GM12875 (cell line): ENCODE results near the gene RUVBL2.

Experiments used
- H3K4me3 ChIP-seq: one replicate; pipeline ENCODE4 v1.5.1; 2011; ENCODE audit warnings: low read depth, low read length, control low read depth
- TF ChIP-seq, protein P1 (sequence below): IDR thresholded peaks from 2 replicates; pipeline ENCODE4 v1.5.1; 2011; ENCODE audit warnings: low read depth, mild to moderate bottlenecking, control low read depth, inconsistent platforms, low read length, moderate library complexity, borderline replicate concordance; ENCODE audit not compliant: insufficient read depth

RUVBL2 gene

DNA sequence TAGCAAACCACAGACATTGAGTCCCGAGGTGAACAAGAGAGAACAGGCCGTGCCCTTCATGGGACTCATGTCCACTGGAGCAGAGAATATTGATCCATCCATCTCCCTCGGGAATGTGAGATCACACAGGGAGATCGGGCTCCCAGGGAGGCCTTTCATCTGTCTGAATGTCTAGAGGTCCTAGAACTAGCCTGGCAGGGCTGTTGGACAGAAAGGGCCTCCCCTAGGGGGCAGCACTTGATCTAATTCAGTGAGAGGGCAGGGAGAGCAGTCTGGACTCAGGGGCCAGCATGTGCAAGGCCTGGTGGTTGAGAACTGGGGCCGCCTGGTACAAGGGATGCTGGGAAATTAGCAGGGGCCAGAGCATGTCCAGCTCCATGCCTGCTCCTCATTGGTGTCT is 4.3 kb downstream of the RUVBL2 start:
- no peak overlapping the region for H3K4me3 ChIP-seq
- TF ChIP-seq, protein P1, sequence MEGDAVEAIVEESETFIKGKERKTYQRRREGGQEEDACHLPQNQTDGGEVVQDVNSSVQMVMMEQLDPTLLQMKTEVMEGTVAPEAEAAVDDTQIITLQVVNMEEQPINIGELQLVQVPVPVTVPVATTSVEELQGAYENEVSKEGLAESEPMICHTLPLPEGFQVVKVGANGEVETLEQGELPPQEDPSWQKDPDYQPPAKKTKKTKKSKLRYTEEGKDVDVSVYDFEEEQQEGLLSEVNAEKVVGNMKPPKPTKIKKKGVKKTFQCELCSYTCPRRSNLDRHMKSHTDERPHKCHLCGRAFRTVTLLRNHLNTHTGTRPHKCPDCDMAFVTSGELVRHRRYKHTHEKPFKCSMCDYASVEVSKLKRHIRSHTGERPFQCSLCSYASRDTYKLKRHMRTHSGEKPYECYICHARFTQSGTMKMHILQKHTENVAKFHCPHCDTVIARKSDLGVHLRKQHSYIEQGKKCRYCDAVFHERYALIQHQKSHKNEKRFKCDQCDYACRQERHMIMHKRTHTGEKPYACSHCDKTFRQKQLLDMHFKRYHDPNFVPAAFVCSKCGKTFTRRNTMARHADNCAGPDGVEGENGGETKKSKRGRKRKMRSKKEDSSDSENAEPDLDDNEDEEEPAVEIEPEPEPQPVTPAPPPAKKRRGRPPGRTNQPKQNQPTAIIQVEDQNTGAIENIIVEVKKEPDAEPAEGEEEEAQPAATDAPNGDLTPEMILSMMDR, result peak; percentile 51; the same call in 1 of the 2 replicates

DNA sequence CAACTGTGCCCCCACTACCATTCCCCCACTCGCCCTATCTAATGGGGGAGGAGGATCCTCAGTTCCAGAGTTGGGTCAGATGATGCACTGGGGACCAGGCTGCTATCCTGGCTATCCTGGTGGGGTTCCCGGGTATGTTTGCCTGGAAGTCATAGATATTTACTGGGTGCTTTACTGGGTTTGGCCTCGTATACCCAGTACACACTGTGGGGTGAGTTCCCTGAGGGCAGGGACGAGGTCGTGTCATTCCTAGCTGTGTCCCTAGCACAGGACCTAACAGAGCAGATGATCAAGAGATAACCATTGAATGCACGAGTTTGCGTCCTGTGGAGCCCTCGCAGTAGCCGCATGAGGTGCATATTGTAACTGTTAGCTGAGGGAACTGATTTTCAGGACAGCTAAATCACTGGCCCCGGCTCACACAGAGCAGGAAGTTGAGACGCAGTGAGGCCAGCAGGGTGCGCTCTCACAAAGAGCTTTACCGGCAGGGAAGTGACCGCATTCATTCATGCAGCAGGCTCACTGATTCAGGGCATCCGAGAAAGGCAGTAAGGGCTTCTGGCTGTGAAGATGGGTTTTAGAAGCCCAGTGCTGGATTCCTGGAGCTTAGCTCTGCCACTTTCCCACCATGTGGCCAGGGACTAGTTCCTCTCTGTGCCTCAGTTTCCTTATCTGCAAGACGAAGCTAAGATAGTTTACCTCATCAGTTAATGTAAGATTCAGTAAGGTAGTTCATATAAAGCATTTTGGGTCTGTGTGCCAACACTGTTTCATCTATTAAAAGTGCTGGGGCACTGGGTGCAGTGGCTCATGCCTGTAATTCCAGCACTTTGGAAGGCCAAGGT is 6.0 kb downstream of the RUVBL2 start:
- no peak overlapping the region for H3K4me3 ChIP-seq
- TF ChIP-seq, protein P1, result peak; percentile 85

DNA sequence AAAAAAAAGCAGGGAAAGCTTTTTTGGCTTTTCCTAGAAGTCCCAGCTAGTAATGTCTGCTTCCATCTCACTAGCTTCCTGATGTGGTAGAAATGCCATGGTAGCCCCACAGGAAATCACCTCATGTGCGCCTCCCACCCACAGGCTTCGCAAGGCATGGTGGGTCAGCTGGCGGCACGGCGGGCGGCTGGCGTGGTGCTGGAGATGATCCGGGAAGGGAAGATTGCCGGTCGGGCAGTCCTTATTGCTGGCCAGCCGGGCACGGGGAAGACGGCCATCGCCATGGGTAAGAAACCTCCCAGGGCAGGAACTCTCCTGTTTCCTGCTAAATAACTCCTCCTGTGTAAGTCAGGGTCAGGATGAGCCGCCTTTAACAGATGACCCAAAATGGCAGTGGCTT is 10.4 kb downstream of the RUVBL2 start:
- H3K4me3 ChIP-seq, result no peak overlapping the region
- TF ChIP-seq, protein P1, result no peak

DNA sequence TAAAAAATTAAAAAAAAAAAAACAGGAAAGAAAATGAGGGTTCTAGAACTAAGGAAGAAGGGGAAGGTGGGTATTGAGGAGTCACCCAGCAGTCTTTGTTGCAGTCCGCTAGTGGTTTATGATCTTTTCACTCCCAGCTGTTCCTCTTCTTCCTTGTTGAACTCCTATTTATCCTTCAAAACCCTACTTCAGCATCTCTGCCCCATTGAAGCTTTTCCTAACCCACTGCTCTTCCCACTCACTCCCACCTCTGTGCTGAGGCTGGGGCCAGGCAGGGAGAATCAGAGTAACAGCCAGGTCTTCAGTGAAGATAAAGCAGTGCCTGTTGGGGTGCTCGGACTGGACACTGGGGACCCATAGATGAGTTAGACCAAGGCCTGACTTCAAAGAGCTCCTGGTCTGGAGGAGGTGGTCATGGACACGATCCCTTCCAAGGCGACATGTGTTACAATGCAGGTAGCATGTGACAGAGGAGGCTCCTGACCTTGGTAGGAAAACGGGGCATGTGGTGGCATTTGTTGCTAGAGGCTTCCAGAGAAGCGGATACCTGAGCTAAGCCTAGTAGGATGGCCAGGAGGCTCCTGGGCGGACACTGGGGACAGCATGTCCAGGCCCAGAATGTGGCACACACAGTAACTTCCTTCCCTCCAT is 11.4 kb downstream of the RUVBL2 start:
- TF ChIP-seq, protein P1, result no peak
- no peak overlapping the region for H3K4me3 ChIP-seq

DNA sequence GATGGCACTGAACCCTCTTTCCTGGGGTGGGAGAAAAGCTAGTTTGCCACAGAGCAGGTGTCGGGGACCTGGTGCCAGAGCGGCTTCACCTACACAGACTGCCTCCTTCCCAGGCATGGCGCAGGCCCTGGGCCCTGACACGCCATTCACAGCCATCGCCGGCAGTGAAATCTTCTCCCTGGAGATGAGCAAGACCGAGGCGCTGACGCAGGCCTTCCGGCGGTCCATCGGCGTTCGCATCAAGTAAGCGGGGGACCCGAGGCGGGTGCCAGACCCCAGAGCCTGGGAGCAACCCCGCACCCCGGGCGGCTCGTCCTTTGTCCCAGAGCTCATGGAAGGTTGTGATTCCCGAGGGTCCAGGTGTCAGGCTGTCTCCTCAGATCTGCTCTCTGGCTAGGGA is 13.2 kb downstream of the RUVBL2 start:
- H3K4me3 ChIP-seq, result no peak overlapping the region
- TF ChIP-seq, protein P1, result no peak

DNA sequence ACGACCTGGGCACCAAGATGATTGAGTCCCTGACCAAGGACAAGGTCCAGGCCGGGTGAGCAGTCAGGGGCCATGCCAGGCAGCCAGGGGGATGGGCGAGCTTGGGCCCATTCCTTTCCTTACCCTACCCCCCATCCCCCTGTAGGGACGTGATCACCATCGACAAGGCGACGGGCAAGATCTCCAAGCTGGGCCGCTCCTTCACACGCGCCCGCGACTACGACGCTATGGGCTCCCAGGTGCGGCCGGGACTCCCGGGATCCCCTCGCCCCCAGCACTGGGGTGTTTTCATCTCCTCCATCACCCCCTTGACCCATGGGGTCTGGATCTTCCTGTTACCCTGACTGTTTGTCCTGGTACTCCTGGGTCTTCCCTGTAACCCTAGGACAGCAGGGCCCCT is 16.1 kb downstream of the RUVBL2 start:
- no peak overlapping the region for H3K4me3 ChIP-seq
- TF ChIP-seq, protein P1, result no peak

DNA sequence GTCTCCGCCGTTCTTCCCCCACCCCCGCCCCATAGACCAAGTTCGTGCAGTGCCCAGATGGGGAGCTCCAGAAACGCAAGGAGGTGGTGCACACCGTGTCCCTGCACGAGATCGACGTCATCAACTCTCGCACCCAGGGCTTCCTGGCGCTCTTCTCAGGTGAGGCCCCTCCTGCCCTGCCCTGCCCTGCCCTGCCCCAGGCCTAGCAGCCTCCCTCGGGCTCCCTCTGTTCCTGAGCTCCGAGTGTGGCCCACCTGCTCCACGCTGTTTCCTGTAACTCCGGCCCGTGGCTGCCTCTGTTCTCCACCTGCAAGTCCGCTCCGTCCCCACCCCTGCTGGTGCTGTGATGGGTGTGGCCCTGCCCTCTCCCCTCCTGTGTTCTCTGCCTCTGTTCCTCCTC is 16.8 kb downstream of the RUVBL2 start:
- TF ChIP-seq, protein P1, result no peak
- H3K4me3 ChIP-seq, result no peak overlapping the region
